GM18868 (cell line): ENCODE measurements around the gene RNF39.
"Not testable (repeated sequence)": the region's sequence is repeated elsewhere in the genome, so short reads cannot be mapped to it uniquely, and the experiment has no call there.

ENCODE experiments used
- ATAC-seq: cut with Tn5 transposase; IDR thresholded peaks from one replicate; pipeline ENCODE4 v1.9.1; 2021; ENCODE audit warnings: mild to moderate bottlenecking, moderate library complexity; ENCODE audit not compliant: unreplicated experiment

RNF39 gene

DNA sequence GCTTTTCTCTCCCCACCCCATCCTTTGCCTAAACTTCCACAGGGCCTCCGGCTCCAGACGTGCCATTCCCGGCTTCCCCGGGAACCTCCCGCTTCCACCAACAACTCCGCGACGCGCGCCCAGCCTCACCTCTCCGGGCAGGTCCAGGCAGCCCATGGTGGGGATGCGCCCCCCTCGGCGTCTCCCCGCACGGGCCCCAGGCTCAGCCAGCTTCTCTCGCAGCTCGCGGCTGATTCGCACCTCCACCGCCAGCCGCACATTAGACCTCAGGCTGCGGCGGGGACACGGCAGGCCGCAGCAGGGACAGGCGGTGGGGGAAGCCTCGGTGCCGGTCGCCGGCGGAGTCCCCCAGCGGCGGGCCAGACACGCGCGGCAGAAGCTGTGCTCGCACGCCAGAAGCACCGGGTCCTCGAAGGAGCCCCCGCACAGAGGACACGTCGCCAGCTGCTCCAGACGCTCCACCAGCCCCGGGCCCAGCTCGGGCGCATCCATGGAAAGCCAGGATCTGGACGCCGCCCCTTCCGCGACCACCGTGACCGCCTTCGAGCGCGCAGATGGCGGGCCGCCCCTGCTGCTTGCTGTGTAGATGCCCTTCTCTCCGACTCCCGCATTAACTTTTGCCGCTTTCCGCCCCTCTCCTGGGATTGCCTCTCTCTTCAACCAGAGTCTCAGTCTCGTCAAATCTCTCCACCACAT lies at the start of gene RNF39:
Gene RNF39, minus strand, starts transcription at position 676 of the 696 bp plus-strand sequence. Its CDS starts 184 bp downstream, at position 492.
- ATAC-seq: no peak

DNA sequence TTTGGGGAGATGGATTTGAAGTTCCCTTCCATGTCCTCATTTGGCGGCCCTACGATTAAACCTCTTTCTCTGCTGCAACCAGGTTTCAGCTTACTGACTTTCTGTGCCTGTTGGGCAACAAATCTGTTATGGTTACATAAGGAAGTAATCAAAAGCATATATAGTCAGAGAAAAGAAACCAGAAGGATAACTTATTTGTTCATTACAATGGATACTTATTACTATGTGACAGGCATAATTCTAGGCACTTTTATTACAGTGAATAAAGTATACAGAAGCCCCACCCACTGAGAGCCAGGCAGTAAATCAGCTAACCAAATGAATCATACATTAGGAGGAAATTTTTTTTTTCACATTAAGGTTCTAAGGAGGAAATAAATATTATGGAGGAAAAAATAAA lies 46.9 kb upstream of the RNF39 start:
- ATAC-seq: no peak

- no peak for ATAC-seq
Measured at GRCh38 chr6:30121446-30122366, 46.1 kb upstream of the RNF39 start.

DNA sequence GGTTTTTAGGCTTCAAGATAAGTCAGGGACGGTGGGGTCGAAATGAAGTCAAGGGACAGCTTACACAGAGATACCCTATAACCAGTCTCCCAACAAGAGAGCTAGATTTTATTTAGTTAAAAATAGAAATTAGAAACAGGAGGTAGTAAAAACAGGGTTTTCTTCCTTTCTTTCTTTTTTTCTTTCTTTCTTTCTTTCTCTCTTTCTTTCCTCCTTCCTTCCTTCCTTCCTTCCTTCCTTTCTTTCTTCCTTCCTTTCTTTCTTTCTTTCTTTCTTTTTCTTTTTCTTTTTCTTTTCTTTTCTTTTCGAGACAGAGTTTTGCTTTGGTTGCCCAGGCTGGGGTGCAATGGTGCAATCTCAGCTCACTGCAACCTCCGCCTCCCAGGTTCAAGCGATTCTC lies 43.1 kb upstream of the RNF39 start:
- not testable (repeated sequence) for ATAC-seq

- ATAC-seq: no peak
Measured at GRCh38 chr6:30116724-30117123, 41.2 kb upstream of the RNF39 start.

GRCh38 chr6:30113841-30114240 lies 38.3 kb upstream of the RNF39 start:
- ATAC-seq: no peak

DNA sequence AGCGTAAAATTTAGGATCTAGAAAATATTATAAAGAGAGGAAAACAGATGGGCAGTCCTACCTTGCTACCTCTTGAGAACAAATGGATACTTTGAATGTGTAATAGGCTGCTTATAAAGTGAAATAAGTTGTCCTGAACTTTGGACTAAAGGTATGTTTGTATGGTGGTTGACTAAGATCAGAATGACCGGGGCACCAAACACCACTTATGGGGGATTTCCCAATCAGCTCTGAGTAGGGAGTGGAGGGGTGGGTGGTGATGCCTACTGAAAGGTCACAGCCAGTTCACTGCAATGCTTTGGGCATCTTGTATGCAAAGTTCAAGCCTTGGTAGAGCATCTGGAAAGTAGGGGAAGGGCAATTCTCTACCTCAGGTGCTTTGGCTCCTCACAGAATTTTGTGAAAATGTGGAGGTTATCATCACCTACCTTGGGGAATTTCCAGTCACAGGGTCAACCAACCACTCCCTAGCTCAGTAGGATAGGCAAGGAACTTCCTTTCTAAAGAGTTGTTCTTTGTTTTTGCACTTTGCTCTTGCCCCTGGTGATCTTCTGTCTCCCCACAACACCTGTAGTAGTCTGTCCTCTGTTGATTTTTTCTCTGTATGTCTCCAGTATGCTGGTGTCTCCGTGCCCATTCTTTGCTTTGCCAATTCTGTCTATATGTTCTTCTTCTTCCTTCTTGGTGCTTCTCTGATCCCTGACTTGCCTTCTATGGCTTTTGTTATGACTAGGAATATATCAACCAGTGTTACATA lies 37.6 kb upstream of the RNF39 start, which contains the start of gene TRIM31:
Gene TRIM31, minus strand, starts transcription at position 88 of the 757 bp plus-strand sequence. CDS start 285 bp downstream, outside the sequence.
- peak; percentile 76 for ATAC-seq

DNA sequence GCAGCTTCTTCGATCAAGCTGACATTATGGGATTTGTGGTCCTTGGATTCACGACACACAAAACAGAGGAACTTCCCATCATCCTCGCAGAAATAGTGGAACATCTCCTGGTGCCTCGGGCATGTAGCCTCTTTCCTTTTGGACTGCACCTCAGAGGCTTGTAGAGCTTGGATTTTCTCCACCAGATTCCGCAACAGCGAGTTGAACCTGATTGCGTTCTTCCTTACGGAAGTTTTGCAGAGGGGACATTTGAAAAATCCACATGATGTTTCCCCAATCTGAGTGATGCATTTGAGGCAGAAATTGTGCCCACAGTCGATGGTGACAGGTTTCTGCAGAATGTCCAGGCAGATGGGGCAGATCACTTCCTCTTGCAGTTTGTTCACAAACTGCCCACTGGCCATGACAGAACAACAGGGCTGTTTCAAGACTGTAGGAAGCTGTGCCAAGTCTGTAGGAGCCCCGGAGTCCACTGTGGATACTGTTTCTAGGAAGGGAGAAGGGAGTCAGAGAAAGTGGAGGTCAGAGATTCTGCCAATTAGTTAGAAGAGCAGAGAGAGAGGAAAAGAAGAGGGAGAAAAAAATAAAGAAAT lies 36.9 kb upstream of the RNF39 start:
- no peak for ATAC-seq

GRCh38 chr6:30111266-30111856 lies 35.8 kb upstream of the RNF39 start:
- no peak for ATAC-seq

GRCh38 chr6:30104661-30105060 lies 29.1 kb upstream of the RNF39 start:
- ATAC-seq: no peak

GRCh38 chr6:30103872-30104179 lies 28.3 kb upstream of the RNF39 start:
- ATAC-seq: no peak

DNA sequence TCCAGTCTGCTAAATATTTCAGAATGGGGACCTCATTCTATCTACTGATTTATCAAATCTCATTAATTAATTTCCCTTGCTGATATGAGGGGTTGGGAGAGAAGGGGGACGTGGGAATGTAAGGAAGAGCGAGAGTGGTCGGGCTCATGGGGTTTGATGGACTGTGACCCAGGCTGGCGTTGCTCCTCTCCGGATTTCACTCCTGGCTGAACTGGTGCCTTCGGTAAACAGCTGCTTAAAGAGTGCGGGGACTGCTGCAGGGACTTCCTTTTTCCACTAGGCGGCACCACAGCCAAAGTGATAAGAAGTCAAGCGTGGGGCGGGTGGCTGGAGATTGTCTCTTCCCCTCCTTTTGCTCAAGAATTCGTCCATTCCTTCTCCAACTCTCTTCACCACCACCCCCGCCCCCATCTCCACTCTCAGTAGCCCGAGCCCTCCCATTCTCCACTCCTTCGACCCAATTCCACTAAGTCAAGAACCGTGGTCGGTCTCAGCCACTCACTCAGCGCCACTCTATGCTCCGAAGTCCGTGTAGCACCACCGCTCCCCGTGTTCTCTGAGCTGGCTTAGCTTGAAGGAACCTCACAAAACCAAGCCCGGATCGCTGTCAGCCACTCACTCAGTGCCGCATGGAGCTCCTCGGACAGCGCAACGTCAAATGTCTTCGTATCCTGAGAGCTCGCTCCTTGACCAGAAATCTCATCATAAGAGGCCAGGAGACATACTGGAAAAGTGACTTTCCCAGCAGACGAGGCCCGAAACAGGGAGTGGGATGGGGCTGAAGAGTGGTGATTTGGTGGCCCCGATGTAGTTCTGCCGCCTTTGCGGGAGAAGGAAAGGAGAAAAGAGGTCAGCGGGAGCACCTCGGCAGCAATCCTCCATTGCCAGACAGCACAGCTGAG lies 27.7 kb upstream of the RNF39 start:
- ATAC-seq: peak; percentile 67

- no peak for ATAC-seq
Measured at GRCh38 chr6:30102414-30102969, 26.9 kb upstream of the RNF39 start.

DNA sequence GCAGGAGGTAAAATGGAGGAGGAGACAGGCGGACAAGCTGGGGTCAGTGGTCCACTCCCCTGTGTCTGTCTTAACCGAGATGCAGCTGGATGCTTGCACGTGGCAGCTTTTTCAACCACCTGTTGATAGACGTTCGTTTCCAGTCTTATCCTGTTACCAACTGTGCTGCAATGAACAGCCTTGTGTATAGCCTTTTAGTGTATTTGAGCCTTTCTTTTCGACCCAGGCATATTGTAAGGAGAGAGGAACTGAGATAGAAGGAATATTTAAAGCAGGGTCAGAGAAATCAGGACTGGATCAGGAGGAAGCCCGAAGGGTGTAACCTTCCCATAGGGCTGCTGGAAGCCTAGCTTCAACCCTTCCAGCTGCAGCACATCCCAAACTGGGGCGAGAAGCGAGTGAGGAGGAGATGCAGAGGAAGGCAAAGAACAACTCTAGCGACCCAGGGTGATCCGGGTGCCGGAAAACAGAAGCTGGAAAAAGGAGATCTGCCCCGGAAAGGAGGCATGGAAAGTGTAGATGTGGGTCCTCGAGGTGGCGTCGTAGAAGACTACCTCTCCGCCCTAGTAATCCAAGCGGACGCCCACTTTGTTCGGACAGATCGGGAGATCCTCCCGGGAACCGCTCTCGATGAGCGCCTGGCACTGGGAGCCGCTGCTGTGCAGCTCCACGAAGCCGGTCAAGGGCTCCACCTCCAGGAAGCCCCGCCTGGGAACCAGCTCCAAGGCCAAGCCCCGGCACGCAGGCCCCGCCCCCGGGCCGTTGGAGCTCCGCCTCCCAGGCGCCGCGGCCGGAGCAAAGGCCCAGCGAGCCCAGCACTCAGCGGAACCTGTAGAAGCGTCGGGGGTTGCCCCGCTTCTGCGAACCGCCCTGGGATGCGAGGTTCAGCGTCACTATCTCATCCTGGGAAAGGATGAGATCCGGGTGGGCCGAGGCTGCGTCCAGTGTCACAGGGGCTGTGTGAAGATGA lies 26.2 kb upstream of the RNF39 start:
- ATAC-seq: peak; percentile 80

DNA sequence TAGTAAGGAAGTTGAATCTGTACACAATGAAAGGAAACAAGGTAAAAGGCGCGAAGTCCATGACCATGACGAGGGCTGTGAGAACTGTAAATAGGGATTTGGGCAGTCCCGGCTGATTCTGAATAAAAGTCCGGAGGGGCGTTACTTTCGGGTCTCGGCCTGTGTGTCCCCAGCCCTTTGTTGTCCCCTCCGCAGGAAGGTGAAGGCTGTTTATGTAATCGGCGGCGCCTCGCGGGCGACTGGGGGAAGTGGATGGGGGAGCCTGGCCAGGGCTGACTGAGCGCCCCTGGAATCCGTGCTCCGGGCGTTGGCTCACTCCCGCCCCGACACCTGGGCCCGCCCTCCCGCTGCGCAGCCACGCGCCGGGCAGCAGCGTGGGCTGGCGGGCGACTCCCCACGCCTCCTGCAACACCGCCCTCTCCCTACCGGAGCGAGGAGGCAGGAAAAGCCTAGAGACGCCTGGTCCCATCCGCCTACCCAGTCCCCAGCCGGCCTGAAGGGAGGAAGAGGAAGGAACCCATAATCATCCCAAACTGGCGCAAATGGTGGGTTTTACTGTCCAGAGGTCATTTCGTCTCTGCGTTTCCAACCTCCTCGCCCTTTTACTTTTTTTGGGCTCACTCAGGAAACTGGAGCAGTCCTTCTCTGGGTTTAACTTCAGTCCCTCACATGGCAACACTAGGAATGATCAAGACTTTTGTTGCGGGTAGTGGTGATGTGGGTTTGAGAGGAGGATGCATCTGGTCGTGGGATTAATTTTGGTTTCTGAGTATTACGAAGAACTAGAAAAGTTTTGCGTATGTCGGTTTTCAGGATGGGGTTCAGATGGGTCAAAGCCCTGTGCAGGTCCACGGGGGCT lies 25.2 kb upstream of the RNF39 start:
- no peak for ATAC-seq

DNA sequence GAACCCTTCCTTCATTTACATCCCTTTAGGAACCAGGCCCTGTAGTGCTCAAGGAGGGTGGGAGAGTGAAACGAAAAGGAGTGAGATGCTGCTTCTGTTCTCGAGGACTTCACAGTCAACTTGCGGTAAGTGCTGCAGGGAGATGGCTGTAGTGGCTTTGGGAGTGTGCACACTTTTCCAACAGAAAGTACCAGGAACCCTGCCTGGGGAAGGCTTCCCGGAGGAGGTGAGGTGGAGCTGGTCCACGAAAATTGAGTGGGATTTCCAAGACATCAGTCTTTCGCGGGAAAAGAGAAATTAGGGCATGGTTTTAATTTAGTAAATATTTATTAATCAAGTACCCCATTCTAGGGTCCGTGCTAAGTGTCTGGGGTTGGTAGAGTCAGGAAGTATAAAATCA lies 24.6 kb upstream of the RNF39 start:
- no peak for ATAC-seq
